ENCODE data around the gene GABRB1.

GABRB1 gene

GRCh38 chr4:47054130-47054529 is 22.8 kb downstream of the GABRB1 start:
- H3K4me3 ChIP-seq = no peak overlapping the region
- TF ChIP-seq EZH2 (IDR thresholded peaks at IDR 0.05) (no peak), POLR2AphosphoS5 (IDR thresholded peaks at IDR 0.05; ENCODE audit: borderline replicate concordance, low read depth, low read length) (no peak), FOXP2 (optimal IDR thresholded peaks at IDR 0.05; ENCODE audit: control extremely low read depth, extremely low read length, insufficient read depth) (no peak)
- DNase-seq (ENCODE audit: low read depth, low spot score) = no peak
- no peaks in the 10 kb centered on the region for H3K9me3 ChIP-seq (ENCODE audit: low read depth, low read length)
- no peaks in the 10 kb centered on the region for H3K36me3 ChIP-seq (ENCODE audit: insufficient read depth, low read length)
- H3K9ac ChIP-seq (ENCODE audit: insufficient read length) = no peak overlapping the region
- no peak overlapping the region for H3K27ac ChIP-seq

DNA sequence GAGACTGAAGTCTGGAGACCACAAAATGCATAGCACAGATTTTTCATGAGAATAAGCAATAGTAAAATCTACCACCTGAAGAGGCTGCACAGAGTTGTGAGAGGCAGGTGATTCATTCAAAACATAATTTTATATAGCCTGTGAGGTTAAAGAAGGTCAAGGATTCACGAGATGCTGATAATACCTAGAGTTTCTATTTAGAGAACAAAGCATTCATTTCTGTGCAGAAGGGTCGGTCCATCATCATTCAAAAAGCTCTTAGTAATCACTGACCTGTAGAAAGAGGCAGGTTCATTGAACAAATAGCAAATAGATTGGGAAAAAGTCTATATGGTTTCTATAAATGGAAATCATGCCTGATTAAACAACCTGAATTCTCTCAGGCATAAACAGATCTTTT is 26.6 kb downstream of the GABRB1 start:
- H3K9me3 ChIP-seq (ENCODE audit: low read depth, low read length) = no peaks in the 10 kb centered on the region
- no peak overlapping the region for H3K4me3 ChIP-seq
- TF ChIP-seq EZH2 (IDR thresholded peaks at IDR 0.05) = no peak
- TF ChIP-seq FOXP2 (optimal IDR thresholded peaks at IDR 0.05; ENCODE audit: control extremely low read depth, extremely low read length, insufficient read depth) = no peak
- TF ChIP-seq POLR2AphosphoS5 (IDR thresholded peaks at IDR 0.05; ENCODE audit: borderline replicate concordance, low read depth, low read length) = no peak
- DNase-seq (ENCODE audit: low read depth, low spot score) = no peak
- H3K9ac ChIP-seq (ENCODE audit: insufficient read length) = no peak overlapping the region
- H3K27ac ChIP-seq = no peak overlapping the region
- no peaks in the 10 kb centered on the region for H3K36me3 ChIP-seq (ENCODE audit: insufficient read depth, low read length)

- Histone ChIP-seq H3K4me3 (no peak overlapping the region), H3K9me3 (ENCODE audit: low read depth, low read length) (no peaks in the 10 kb centered on the region), H3K36me3 (ENCODE audit: insufficient read depth, low read length) (no peaks in the 10 kb centered on the region), H3K27ac (no peak overlapping the region), H3K9ac (ENCODE audit: insufficient read length) (no peak overlapping the region)
- DNase-seq (ENCODE audit: low read depth, low spot score) = no peak
- TF ChIP-seq FOXP2 (optimal IDR thresholded peaks at IDR 0.05; ENCODE audit: control extremely low read depth, extremely low read length, insufficient read depth) (no peak), POLR2AphosphoS5 (IDR thresholded peaks at IDR 0.05; ENCODE audit: borderline replicate concordance, low read depth, low read length) (no peak), EZH2 (IDR thresholded peaks at IDR 0.05) (no peak)
Measured at GRCh38 chr4:47060561-47060960, 29.2 kb downstream of the GABRB1 start.

- Histone ChIP-seq H3K4me3 (no peak overlapping the region), H3K9me3 (ENCODE audit: low read depth, low read length) (no peaks in the 10 kb centered on the region), H3K27ac (no peak overlapping the region), H3K36me3 (ENCODE audit: insufficient read depth, low read length) (no peaks in the 10 kb centered on the region), H3K9ac (ENCODE audit: insufficient read length) (no peak overlapping the region)
- DNase-seq (ENCODE audit: low read depth, low spot score) = no peak
- TF ChIP-seq EZH2 (IDR thresholded peaks at IDR 0.05) (no peak), FOXP2 (optimal IDR thresholded peaks at IDR 0.05; ENCODE audit: control extremely low read depth, extremely low read length, insufficient read depth) (no peak), POLR2AphosphoS5 (IDR thresholded peaks at IDR 0.05; ENCODE audit: borderline replicate concordance, low read depth, low read length) (no peak)
Measured at GRCh38 chr4:47061435-47061834, 30.1 kb downstream of the GABRB1 start.

GRCh38 chr4:47065051-47065481 is 33.7 kb downstream of the GABRB1 start:
- no peak overlapping the region for H3K27ac ChIP-seq
- TF ChIP-seq POLR2AphosphoS5 (IDR thresholded peaks at IDR 0.05; ENCODE audit: borderline replicate concordance, low read depth, low read length) = no peak
- TF ChIP-seq EZH2 (IDR thresholded peaks at IDR 0.05) = no peak
- no peak for TF ChIP-seq FOXP2 (optimal IDR thresholded peaks at IDR 0.05; ENCODE audit: control extremely low read depth, extremely low read length, insufficient read depth)
- H3K36me3 ChIP-seq (ENCODE audit: insufficient read depth, low read length) = no peaks in the 10 kb centered on the region
- H3K9me3 ChIP-seq (ENCODE audit: low read depth, low read length) = no peaks in the 10 kb centered on the region
- no peak overlapping the region for H3K4me3 ChIP-seq
- H3K9ac ChIP-seq (ENCODE audit: insufficient read length) = no peak overlapping the region
- no peak for DNase-seq (ENCODE audit: low read depth, low spot score)

DNA sequence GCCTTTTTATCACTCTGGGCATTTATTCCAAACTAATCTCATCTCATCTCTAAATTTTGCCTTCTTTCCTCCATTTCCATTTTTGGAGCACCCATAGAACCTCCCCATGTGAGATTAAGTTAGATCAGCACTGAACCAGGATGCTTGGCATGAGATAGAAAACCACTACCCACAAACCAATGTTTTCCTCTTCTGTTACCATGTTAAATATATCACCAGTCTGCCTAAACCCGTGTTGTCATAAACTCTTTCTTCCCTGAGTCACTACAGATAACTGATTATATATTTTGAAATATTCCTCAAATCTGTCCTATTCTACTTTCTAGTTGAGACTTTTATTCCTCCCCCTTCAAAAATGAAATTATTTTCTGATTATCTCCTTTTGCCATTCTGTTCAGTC is 37.6 kb downstream of the GABRB1 start:
- Histone ChIP-seq H3K9me3 (ENCODE audit: low read depth, low read length) (no peaks in the 10 kb centered on the region), H3K36me3 (ENCODE audit: insufficient read depth, low read length) (no peaks in the 10 kb centered on the region), H3K9ac (ENCODE audit: insufficient read length) (no peak overlapping the region), H3K4me3 (no peak overlapping the region), H3K27ac (no peak overlapping the region)
- TF ChIP-seq EZH2 (IDR thresholded peaks at IDR 0.05) (no peak), POLR2AphosphoS5 (IDR thresholded peaks at IDR 0.05; ENCODE audit: borderline replicate concordance, low read depth, low read length) (no peak), FOXP2 (optimal IDR thresholded peaks at IDR 0.05; ENCODE audit: control extremely low read depth, extremely low read length, insufficient read depth) (no peak)
- no peak for DNase-seq (ENCODE audit: low read depth, low spot score)

DNA sequence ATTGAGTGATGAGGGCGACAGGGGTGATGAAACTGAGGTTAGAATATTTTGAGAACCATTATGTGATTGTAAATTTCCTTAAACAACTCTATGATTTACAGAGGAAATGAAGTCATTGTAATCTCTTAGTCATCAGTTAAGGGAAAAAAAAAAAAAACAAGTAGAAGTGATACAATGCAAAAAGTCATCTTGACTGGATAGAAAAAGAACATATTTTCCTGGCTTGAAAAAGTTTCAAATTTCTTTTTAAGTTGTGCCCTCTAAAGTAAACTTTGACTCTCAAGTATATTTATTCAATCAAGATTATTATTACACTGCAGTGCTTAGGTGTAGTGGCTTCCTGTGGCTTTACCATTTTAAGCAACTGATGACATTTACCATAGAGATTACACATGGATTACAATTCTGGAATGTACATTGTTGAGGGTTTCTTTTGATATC is 40.6 kb downstream of the GABRB1 start:
- Histone ChIP-seq H3K4me3 (no peak overlapping the region), H3K36me3 (ENCODE audit: insufficient read depth, low read length) (no peaks in the 10 kb centered on the region), H3K9ac (ENCODE audit: insufficient read length) (no peak overlapping the region), H3K27ac (no peak overlapping the region), H3K9me3 (ENCODE audit: low read depth, low read length) (no peaks in the 10 kb centered on the region)
- DNase-seq (ENCODE audit: low read depth, low spot score) = no peak
- no peak for TF ChIP-seq FOXP2 (optimal IDR thresholded peaks at IDR 0.05; ENCODE audit: control extremely low read depth, extremely low read length, insufficient read depth)
- TF ChIP-seq POLR2AphosphoS5 (IDR thresholded peaks at IDR 0.05; ENCODE audit: borderline replicate concordance, low read depth, low read length) = no peak
- TF ChIP-seq EZH2 (IDR thresholded peaks at IDR 0.05) = no peak

DNA sequence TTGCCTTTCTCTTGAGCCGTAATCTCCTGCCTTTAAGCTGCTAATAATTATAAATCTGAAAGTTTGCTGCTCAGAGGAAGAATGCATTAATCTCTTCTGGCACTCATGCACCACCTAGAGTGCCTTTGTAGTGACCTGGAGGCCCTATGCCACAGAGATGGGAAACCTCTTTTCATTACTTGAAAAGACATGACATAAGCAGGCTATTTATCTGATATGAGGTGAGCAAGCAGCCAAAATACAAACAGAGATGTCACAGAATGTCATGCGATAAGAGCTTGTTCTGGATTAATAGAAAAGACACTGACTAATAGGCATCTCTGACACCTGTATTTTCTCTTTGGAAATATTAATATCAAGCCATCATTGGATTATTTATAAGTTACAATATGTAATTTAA is 42.3 kb downstream of the GABRB1 start:
- Histone ChIP-seq H3K36me3 (ENCODE audit: insufficient read depth, low read length) (no peaks in the 10 kb centered on the region), H3K9ac (ENCODE audit: insufficient read length) (no peak overlapping the region), H3K27ac (no peak overlapping the region), H3K9me3 (ENCODE audit: low read depth, low read length) (no peaks in the 10 kb centered on the region), H3K4me3 (no peak overlapping the region)
- no peak for DNase-seq (ENCODE audit: low read depth, low spot score)
- TF ChIP-seq FOXP2 (optimal IDR thresholded peaks at IDR 0.05; ENCODE audit: control extremely low read depth, extremely low read length, insufficient read depth) = no peak
- TF ChIP-seq EZH2 (IDR thresholded peaks at IDR 0.05) = no peak
- no peak for TF ChIP-seq POLR2AphosphoS5 (IDR thresholded peaks at IDR 0.05; ENCODE audit: borderline replicate concordance, low read depth, low read length)

GRCh38 chr4:47074816-47075215 is 43.4 kb downstream of the GABRB1 start:
- Histone ChIP-seq H3K27ac (no peak overlapping the region), H3K9me3 (ENCODE audit: low read depth, low read length) (no peaks in the 10 kb centered on the region), H3K36me3 (ENCODE audit: insufficient read depth, low read length) (no peaks in the 10 kb centered on the region), H3K4me3 (no peak overlapping the region), H3K9ac (ENCODE audit: insufficient read length) (no peak overlapping the region)
- TF ChIP-seq POLR2AphosphoS5 (IDR thresholded peaks at IDR 0.05; ENCODE audit: borderline replicate concordance, low read depth, low read length) = no peak
- no peak for TF ChIP-seq EZH2 (IDR thresholded peaks at IDR 0.05)
- no peak for TF ChIP-seq FOXP2 (optimal IDR thresholded peaks at IDR 0.05; ENCODE audit: control extremely low read depth, extremely low read length, insufficient read depth)
- DNase-seq (ENCODE audit: low read depth, low spot score) = no peak

All from SK-N-MC (cell line).